Lower lobe of right lung (tissue), 2 donors: ENCODE data around the gene SLC35F3. TPM values are rescaled to one million over a fixed set of nuclear protein-coding genes. Genes with fewer than 3 reads are reported as not detected.

Experiments used
- ATAC-seq, 2 donors: fragments of 200-7000 bp; cut with Tn5 transposase; one replicate each; pipeline ENCODE4 v1.9.1; 2020 to 2022; ENCODE audit warnings: mild to moderate bottlenecking in 2 of 2, moderate library complexity in 2 of 2
- DNase-seq: peaks from one replicate; pipeline ENCODE4 v3.0.0-alpha.2; 2020
- H3K27ac ChIP-seq: fragments of 200-600 bp; one replicate; pipeline ENCODE4 v1.8.0; 2022
- H3K27me3 ChIP-seq: fragments of 200-600 bp; one replicate; pipeline ENCODE4 v1.8.0; 2022; ENCODE audit warnings: low read depth
- H3K36me3 ChIP-seq: fragments of 200-600 bp; one replicate; pipeline ENCODE4 v1.8.0; 2022; ENCODE audit warnings: mild to moderate bottlenecking
- H3K4me1 ChIP-seq: fragments of 200-600 bp; one replicate; pipeline ENCODE4 v1.8.0; 2022
- H3K4me3 ChIP-seq: fragments of 200-600 bp; one replicate; pipeline ENCODE4 v1.8.0; 2022; ENCODE audit warnings: mild to moderate bottlenecking
- H3K9me3 ChIP-seq: fragments of 200-600 bp; one replicate; pipeline ENCODE4 v1.8.0; 2022
- intact Hi-C: fragments of 100-400 bp; cut with DNase I; formaldehyde crosslinking; loops from one replicate; pipeline ENCODE4 v1.11.0; 2022
- total RNA-seq: library from RNA; stranded (reverse); fragmentation: NEBNext Ultra II Directional; extraction: Animal tissue kit (Norgen Biotek cat#: 25700); gene quantifications from one replicate; pipeline ENCODE4 v1.2.1, GENCODE V29; 2021
- TF ChIP-seq, protein P1 (sequence below): fragments of 200-600 bp; IDR thresholded peaks from one replicate; pipeline ENCODE4 v1.8.0; 2022; ENCODE audit warnings: antibody characterized with exemption, mild to moderate bottlenecking
- donor health status: DM: no; HTN: yes; CAD: no; lungs with severe emphysema.

Gene SLC35F3
- total RNA-seq, 1 donor from 2014 or later: 0.41 TPM

DNA sequence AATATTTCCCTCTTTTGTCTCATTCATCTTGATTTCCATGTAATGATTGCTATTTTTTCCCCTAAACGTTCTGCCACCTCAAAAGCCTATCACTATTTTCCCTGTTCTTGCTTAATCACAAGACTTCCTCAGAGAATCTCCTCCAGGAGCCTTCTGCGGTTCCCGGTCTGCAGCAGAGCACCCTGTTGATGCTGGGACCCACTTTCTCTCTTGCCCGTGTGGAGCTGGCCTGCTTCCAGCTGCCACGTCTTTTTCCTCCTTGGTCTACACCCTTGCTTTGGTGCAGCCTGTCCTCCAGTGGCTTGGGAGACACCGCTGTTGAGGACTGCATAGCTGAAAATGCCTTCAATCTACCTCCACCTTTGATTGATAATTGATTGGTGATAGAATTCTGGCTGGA lies 398.8 kb downstream of the SLC35F3 start:
- H3K27me3 ChIP-seq: no peaks in the 10 kb centered on the region
- no peak overlapping the region for H3K27ac ChIP-seq
- H3K9me3 ChIP-seq: no peaks in the 10 kb centered on the region
- TF ChIP-seq, protein P1, sequence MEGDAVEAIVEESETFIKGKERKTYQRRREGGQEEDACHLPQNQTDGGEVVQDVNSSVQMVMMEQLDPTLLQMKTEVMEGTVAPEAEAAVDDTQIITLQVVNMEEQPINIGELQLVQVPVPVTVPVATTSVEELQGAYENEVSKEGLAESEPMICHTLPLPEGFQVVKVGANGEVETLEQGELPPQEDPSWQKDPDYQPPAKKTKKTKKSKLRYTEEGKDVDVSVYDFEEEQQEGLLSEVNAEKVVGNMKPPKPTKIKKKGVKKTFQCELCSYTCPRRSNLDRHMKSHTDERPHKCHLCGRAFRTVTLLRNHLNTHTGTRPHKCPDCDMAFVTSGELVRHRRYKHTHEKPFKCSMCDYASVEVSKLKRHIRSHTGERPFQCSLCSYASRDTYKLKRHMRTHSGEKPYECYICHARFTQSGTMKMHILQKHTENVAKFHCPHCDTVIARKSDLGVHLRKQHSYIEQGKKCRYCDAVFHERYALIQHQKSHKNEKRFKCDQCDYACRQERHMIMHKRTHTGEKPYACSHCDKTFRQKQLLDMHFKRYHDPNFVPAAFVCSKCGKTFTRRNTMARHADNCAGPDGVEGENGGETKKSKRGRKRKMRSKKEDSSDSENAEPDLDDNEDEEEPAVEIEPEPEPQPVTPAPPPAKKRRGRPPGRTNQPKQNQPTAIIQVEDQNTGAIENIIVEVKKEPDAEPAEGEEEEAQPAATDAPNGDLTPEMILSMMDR: no peak
- H3K4me1 ChIP-seq: no peaks in the 10 kb centered on the region
- intact Hi-C loops: no loop called here
- H3K4me3 ChIP-seq: no peak overlapping the region
- no peak for DNase-seq
- no peaks in the 10 kb centered on the region for H3K36me3 ChIP-seq
- ATAC-seq: no peak

DNA sequence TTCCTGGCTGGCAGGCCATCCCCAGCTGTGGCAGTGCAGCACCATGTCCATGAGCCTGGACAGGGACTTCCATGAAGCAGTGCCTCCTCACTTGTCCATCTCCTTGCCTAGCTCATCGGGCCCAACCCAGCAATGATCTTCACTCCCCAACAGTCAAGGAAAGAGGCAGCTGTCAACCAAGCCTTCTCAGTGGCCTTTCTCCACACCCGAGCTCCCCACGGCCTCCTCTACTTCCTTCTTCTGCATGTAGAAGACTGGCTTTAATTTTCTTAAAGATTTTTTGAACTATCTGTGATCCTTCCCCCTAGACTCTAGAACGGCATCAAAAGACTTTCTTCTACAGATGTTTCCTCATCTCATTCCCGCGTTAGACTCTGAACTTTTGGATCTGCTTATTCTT lies 403.2 kb downstream of the SLC35F3 start:
- TF ChIP-seq, protein P1: no peak
- Histone ChIP-seq H3K9me3 (no peaks in the 10 kb centered on the region), H3K4me3 (no peak overlapping the region), H3K27ac (no peak overlapping the region), H3K27me3 (no peaks in the 10 kb centered on the region), H3K36me3 (no peaks in the 10 kb centered on the region), H3K4me1 (peaks cover 4% of the 10 kb centered on the region)
- intact Hi-C loops: no loop called here
- DNase-seq: no peak
- no peak for ATAC-seq

DNA sequence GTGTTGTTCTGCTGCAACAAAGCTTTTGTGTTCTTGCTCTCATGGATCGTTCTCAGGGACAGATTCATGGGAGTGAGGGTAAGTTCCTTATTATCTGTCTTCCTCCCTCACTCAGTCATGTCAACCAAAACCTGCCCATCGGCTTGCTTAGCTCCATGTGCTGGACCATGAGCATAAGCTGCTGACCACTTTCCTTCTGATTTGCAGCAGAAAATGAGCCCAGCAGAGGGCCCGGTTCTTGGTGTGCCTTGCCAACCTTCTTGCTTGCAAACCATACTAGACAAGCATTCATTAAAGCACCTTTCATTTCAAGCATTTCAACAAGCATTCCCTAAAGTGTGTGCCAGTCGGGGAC lies 404.7 kb downstream of the SLC35F3 start:
- H3K27me3 ChIP-seq: no peaks in the 10 kb centered on the region
- H3K4me3 ChIP-seq: peak overlapping the region; percentile 17
- H3K36me3 ChIP-seq: no peaks in the 10 kb centered on the region
- no peak overlapping the region for H3K27ac ChIP-seq
- intact Hi-C loops: no loop called here
- TF ChIP-seq, protein P1: no peak
- no peaks in the 10 kb centered on the region for H3K9me3 ChIP-seq
- peaks cover 4% of the 10 kb centered on the region for H3K4me1 ChIP-seq
- ATAC-seq (no peak), DNase-seq (no peak)

DNA sequence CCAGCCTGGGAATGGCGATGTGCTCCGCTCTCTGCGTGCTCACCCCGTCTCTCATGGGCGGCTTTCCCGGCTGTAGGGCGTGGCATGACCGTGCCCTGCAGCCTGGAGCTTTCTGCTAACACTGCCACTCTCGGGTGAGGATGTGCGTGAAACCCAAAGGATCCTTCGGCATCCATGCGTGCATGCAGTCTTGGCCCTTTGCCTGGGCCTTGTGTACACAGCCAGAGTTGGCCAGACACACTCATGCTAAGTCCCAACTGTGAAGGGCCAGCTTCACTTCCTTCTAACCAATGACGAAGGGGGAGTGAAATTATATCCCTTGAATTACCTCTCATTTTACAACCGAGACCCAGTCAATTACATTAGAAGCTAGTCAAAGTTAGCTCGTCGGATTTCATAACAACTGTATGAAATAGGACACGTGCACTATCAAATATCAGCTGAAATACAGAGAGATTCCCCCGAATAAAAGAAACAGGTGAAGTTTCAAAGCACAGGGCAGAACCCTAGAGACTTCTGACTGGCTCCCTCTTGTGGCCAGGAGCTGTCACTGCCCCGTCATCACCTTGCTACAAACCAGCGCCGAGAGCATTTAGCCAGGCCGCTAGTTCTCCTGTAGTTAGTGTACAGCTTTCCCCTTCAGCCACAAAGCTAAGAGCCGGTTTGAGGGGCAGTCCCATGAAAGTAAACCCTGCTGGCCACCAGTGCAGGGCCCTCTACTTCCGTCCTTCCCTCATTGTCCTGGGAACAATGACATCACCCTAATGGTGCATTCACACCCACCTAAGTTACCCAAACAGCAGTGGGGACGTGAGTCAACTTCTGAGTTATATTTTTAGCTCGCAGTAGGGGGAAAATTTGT lies 405.4 kb downstream of the SLC35F3 start:
- Histone ChIP-seq H3K27me3 (no peaks in the 10 kb centered on the region), H3K4me1 (peaks cover 4% of the 10 kb centered on the region), H3K27ac (no peak overlapping the region), H3K36me3 (no peaks in the 10 kb centered on the region), H3K9me3 (no peaks in the 10 kb centered on the region), H3K4me3 (peak overlapping the region; percentile 17)
- TF ChIP-seq, protein P1: peak; percentile 89
- intact Hi-C loops: no loop called here
- DNase-seq (peak; percentile 78), ATAC-seq (peak; percentile 90 to 93)

DNA sequence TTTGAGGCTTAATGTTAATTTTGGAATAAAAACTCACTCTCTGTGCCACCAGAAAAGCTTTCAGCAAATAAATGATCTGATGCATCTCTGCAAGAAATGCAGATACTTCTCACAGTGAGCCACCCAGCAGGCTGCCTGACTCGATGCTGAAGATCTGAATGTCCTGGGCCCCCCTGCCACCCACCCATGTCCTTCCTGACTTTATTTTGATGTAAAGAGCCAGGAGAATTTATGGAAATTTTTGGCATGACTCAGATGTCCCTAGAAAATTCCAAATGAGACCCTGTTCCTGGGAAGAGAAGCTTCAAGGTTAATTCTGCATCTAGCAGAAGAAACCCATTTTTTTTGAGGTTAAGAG lies 406.0 kb downstream of the SLC35F3 start:
- Histone ChIP-seq H3K36me3 (no peaks in the 10 kb centered on the region), H3K27me3 (no peaks in the 10 kb centered on the region), H3K4me1 (peaks cover 4% of the 10 kb centered on the region), H3K4me3 (no peak overlapping the region), H3K9me3 (no peaks in the 10 kb centered on the region), H3K27ac (no peak overlapping the region)
- intact Hi-C loops: no loop called here
- DNase-seq: no peak
- ATAC-seq: no peak
- TF ChIP-seq, protein P1: no peak
